Measurements from ENCODE around the gene ASXL1. TPM values are rescaled to one million over a fixed set of nuclear protein-coding genes. Genes with fewer than 3 reads are reported as not detected.

Gene ASXL1
- total and polyA plus RNA-seq, 9 of the 15 experiments (the other 6 are each of a cell fraction or from before 2014, with no cell fraction given), result 6.5 to 65.3 (median 32.3) TPM

GRCh38 chr20:32357375-32357868 is 709 bp upstream of the ASXL1 start (continued):
- TF ChIP-seq MECOM (CRISPR knock-in tag; IDR thresholded peaks at IDR 0.05), result no peak
- TF ChIP-seq ZFP36 (IDR thresholded peaks at IDR 0.05; ENCODE audit: low read depth, low read length, partially characterized antibody), result peak; percentile 90
- peak in 1 of 2 experiments; percentile 64; a peak in 2 of 4 replicates for TF ChIP-seq MLLT1 (IDR thresholded peaks at IDR 0.05)
- TF ChIP-seq NFRKB (IDR thresholded peaks at IDR 0.05; ENCODE audit: low read depth), result peak; percentile 25; the same call in 1 of the 2 replicates
- TF ChIP-seq ARID1B (IDR thresholded peaks at IDR 0.05), result 0 out of 2 replicates have a peak, but pooled peaks have one; percentile 24
- TF ChIP-seq ILF3 (IDR thresholded peaks at IDR 0.05; ENCODE audit: borderline replicate concordance), result no peak
- no peak for TF ChIP-seq ZNF431 (CRISPR knock-in tag; IDR thresholded peaks at IDR 0.05)
- TF ChIP-seq CHD2 (IDR thresholded peaks at IDR 0.05; ENCODE audit: low read depth, low read length), result no peak
- TF ChIP-seq SETDB1 (IDR thresholded peaks at IDR 0.05; ENCODE audit: low read length), result no peak
- no peak for TF ChIP-seq ZSCAN29 (IDR thresholded peaks at IDR 0.05)
- TF ChIP-seq PTTG1 (tag; IDR thresholded peaks at IDR 0.05; ENCODE audit: low read depth), result 0 out of 2 replicates have a peak, but pooled peaks have one; percentile 6
- TF ChIP-seq ZNF444 (CRISPR knock-in tag; IDR thresholded peaks at IDR 0.05), result no peak
- TF ChIP-seq ATF7 (IDR thresholded peaks at IDR 0.05), result no peak
- TF ChIP-seq JUND (IDR thresholded peaks at IDR 0.05; ENCODE audit: borderline replicate concordance, low read depth, low read length), result no peak
- peak; percentile 60; the same call in 1 of the 3 replicates for TF ChIP-seq JUND (tag; IDR thresholded peaks at IDR 0.05; ENCODE audit: borderline replicate concordance, low read depth, low read length)
- TF ChIP-seq ZNF41 (CRISPR knock-in tag; conservative IDR thresholded peaks at IDR 0.05), result no peak
- TF ChIP-seq, protein P1, sequence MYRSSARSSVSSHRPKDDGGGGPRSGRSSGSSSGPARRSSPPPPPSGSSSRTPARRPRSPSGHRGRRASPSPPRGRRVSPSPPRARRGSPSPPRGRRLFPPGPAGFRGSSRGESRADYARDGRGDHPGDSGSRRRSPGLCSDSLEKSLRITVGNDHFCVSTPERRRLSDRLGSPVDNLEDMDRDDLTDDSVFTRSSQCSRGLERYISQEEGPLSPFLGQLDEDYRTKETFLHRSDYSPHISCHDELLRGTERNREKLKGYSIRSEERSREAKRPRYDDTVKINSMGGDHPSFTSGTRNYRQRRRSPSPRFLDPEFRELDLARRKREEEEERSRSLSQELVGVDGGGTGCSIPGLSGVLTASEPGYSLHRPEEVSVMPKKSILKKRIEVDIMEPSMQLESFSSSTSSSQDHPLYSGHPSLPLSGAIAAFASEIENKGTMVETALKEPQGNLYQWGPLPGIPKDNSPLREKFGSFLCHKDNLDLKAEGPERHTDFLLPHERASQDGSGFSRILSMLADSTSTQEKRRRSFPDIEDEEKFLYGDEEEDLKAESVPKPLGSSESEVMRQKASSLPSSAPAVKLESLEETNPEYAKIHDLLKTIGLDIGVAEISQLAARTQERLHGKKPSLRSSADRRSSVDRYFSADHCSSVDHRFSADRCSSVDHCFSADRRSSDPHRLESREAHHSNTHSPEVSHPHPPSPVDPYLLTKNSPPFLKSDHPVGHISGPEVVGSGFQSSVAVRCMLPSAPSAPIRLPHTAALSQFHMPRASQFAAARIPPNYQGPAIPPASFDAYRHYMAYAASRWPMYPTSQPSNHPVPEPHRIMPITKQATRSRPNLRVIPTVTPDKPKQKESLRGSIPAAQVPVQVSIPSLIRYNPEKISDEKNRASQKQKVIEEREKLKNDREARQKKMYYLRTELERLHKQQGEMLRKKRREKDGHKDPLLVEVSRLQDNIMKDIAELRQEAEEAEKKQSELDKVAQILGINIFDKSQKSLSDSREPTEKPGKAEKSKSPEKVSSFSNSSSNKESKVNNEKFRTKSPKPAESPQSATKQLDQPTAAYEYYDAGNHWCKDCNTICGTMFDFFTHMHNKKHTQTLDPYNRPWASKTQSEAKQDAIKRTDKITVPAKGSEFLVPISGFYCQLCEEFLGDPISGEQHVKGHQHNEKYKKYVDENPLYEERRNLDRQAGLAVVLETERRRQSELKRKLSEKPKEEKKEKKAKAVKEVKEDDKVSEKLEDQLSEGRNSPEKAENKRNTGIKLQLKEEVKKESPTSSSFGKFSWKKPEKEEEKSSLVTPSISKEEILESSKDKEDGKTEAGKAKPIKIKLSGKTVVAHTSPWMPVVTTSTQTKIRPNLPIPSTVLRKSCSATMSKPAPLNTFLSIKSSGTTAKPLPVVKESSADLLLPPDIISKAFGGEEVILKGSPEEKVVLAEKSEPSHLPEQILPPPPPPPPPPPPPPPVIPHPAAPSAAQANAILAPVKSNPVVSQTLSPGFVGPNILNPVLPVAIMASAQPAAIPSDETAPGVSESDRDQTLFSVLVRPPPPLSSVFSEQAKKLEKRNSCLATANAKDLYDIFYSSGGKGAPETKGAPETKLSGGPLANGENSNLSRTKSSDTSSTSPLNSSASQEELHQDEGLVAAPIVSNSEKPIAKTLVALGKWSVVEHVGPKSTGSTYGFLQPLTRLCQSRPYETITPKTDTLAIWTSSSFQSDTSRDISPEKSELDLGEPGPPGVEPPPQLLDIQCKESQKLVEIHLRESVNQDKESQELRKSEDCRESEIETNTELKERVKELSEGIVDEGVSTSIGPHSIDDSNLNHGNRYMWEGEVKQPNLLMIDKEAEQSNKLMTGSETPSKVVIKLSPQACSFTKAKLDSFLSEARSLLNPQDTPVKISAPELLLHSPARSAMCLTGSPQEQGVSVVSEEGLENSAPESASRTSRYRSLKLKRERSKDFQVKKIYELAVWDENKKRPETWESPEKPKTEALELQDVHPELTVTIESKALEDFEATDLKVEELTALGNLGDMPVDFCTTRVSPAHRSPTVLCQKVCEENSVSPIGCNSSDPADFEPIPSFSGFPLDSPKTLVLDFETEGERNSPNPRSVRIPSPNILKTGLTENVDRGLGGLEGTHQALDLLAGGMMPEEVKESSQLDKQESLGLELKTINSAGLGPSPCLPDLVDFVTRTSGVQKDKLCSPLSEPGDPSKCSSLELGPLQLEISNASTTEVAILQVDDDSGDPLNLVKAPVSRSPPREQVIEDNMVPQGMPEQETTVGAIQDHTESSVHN (IDR thresholded peaks at IDR 0.05; ENCODE audit: borderline replicate concordance in 1 of 2, low read depth in 1 of 2), result no peak
- TF ChIP-seq TRIM28 (IDR thresholded peaks at IDR 0.05), result no peak
- no peak for TF ChIP-seq C11orf30 (IDR thresholded peaks at IDR 0.05; ENCODE audit: low read depth)
- no peak for TF ChIP-seq KAT2B (IDR thresholded peaks at IDR 0.05; ENCODE audit: low read depth, low read length)
